A673 (cell line): ENCODE results near the gene OR56A3. TPM values are rescaled to one million over a fixed set of nuclear protein-coding genes. Genes with fewer than 3 reads are reported as not detected.

ENCODE experiments used
- BruUV-seq: library from RNA; stranded (reverse); fragments of 400-500 nt; replicated peaks from 2 replicates; lab custom pipeline; 2021; lab: Mats Ljungman, UMichigan
- CTCF ChIA-PET: fragments of 300-600 bp; sonication (Branson Sonifier 250); formaldehyde crosslinking; loops from one replicate; lab custom pipeline; 2022; ENCODE audit warnings: antibody characterized with exemption; lab: Charles Lee
- POLR2A ChIA-PET: fragments of 300-600 bp; sonication (Branson Sonifier 250); formaldehyde crosslinking; loops from one replicate; lab custom pipeline; 2022; ENCODE audit warnings: antibody characterized with exemption; ENCODE audit not compliant: low non-redundant PET; lab: Charles Lee
- DNase-seq: peaks from one replicate; pipeline ENCODE4 v3.0.0-alpha.2; 2015; ENCODE audit warnings: low spot score
- H3K27ac ChIP-seq: fragments of 200-600 bp; sonication (generic); 2 replicates; pipeline ENCODE4 v1.5.1; 2016; ENCODE audit warnings: mixed run types, low read depth, mild to moderate bottlenecking, mixed read lengths, antibody characterized with exemption, low read length; ENCODE audit not compliant: poor library complexity, severe bottlenecking
- H3K27me3 ChIP-seq: fragments of 200-600 bp; sonication (generic); replicated peaks from 2 replicates; pipeline ENCODE4 v1.6.1; 2017; ENCODE audit warnings: mixed run types, low read depth, mild to moderate bottlenecking, mixed read lengths, antibody characterized with exemption, low read length; ENCODE audit not compliant: insufficient read depth, poor library complexity
- H3K36me3 ChIP-seq: fragments of 200-600 bp; sonication (generic); 2 replicates; pipeline ENCODE4 v1.6.1; 2016; ENCODE audit warnings: mixed run types, mild to moderate bottlenecking, mixed read lengths, antibody characterized with exemption, low read length; ENCODE audit not compliant: insufficient read depth, poor library complexity, severe bottlenecking
- H3K4me1 ChIP-seq: fragments of 200-600 bp; sonication (generic); 2 replicates; pipeline ENCODE4 v1.6.1; 2017; ENCODE audit warnings: mixed run types, mild to moderate bottlenecking, mixed read lengths, antibody characterized with exemption, low read length; ENCODE audit not compliant: insufficient read depth, poor library complexity, severe bottlenecking
- H3K4me3 ChIP-seq: fragments of 200-600 bp; sonication (generic); 2 replicates; pipeline ENCODE4 v1.5.1; 2016; ENCODE audit warnings: low read depth, mixed run types, mild to moderate bottlenecking, mixed read lengths, low read length; ENCODE audit not compliant: poor library complexity, severe bottlenecking
- H3K9me3 ChIP-seq: fragments of 200-600 bp; sonication (generic); 2 replicates; pipeline ENCODE4 v1.6.1; 2016; ENCODE audit warnings: mixed run types, low read depth, mild to moderate bottlenecking, mixed read lengths, antibody characterized with exemption, low read length; ENCODE audit not compliant: poor library complexity, severe bottlenecking
- CTCF ChIP-seq: fragments of 300-800, 200-600 bp; sonication (generic); conservative IDR thresholded peaks from 2 replicates; pipeline ENCODE4 v1.5.1; 2017; ENCODE audit warnings: low read depth, mild to moderate bottlenecking, antibody characterized with exemption, low read length, moderate library complexity, mixed read lengths
- EZH2 ChIP-seq: fragments of 200-600 bp; sonication (generic); IDR thresholded peaks from 2 replicates; pipeline ENCODE4 v1.6.1; 2017; ENCODE audit warnings: borderline replicate concordance, low read depth, mild to moderate bottlenecking, mixed read lengths, antibody characterized with exemption, low read length; ENCODE audit not compliant: poor library complexity, severe bottlenecking
- intact Hi-C: fragments of 100-400 bp; cut with micrococcal nuclease; formaldehyde crosslinking; loops from one replicate; pipeline ENCODE4 v1.10.0; 2022; ENCODE audit not compliant: unreplicated experiment
- total RNA-seq: library from RNA; stranded (reverse); gene quantifications from 2 replicates; pipeline ENCODE4 v1.2.3, GENCODE V29; 2021

Gene OR56A3
- total RNA-seq, 1 experiment from 2014 or later, result not detected

- intact Hi-C loops, result no loop called here
- ChIA-PET CTCF (no interaction called here), POLR2A (no interaction called here)
- Histone ChIP-seq H3K27ac (no peak overlapping the region), H3K4me1 (no peaks in the 10 kb centered on the region), H3K4me3 (no peak overlapping the region), H3K27me3 (no peaks in the 10 kb centered on the region), H3K9me3 (no peaks in the 10 kb centered on the region), H3K36me3 (no peaks in the 10 kb centered on the region)
- TF ChIP-seq CTCF (no peak), EZH2 (no peak)
- no TSS peak for BruUV-seq
- no peak for DNase-seq
These were observed 12.3 kb upstream of the OR56A3 start for GRCh38 chr11:5929571-5930368.

DNA sequence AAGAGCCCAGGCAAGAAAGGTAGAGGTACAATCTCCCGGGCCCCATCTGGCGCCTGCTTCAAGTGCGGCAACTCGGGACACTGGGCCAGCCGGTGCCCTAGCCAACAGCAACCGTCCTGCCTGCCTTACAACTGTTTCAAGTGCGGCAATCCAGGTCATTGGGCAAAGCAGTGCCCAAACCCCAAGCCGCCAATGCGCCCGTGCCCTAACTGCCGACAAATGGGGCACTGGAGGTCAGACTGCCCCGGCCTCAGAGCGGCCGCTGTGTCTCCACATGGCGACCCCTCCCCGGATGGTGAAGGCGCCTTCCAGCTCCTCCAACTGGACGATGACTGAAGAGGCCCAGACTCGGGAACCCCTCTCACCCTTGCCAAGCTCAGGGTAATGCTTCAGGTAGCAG is 11.4 kb upstream of the OR56A3 start:
- POLR2A ChIA-PET, result no interaction called here

DNA sequence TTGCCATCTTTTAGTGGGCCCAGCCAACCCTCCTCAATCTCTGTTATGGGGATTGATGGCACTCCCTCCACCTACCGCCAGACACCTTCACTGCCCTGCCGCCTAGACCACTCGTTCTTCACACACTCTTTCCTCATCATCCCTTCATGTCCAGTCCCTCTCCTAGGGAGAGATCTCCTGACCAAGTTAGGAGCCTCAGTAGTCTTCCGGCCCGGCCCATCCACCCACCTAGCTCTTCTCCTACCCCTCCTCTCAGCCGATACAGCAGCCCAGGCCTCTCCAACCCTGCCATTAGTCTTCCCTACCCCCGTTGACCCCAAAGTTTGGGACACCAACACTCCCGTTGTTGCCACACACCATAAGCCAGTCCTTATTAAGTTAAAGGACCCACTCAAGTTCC is 11.0 kb upstream of the OR56A3 start:
- DNase-seq, result no peak
- TF ChIP-seq EZH2, result no peak
- no peak for TF ChIP-seq CTCF
- Histone ChIP-seq H3K4me3 (no peak overlapping the region), H3K27me3 (no peaks in the 10 kb centered on the region), H3K4me1 (no peaks in the 10 kb centered on the region), H3K9me3 (no peaks in the 10 kb centered on the region), H3K27ac (no peak overlapping the region), H3K36me3 (no peaks in the 10 kb centered on the region)
- intact Hi-C loops, result no loop called here
- BruUV-seq, result no TSS peak
- POLR2A ChIA-PET, result no interaction called here
- CTCF ChIA-PET, result no interaction called here

More for the DNA sequence above, 11.4 kb upstream of the OR56A3 start:
- Histone ChIP-seq H3K27me3 (no peaks in the 10 kb centered on the region), H3K36me3 (no peaks in the 10 kb centered on the region), H3K9me3 (no peaks in the 10 kb centered on the region), H3K27ac (no peak overlapping the region), H3K4me1 (no peaks in the 10 kb centered on the region), H3K4me3 (no peak overlapping the region)
- TF ChIP-seq CTCF (no peak), EZH2 (no peak)
- no TSS peak for BruUV-seq
- intact Hi-C loops, result no loop called here
- DNase-seq, result no peak
- CTCF ChIA-PET, result no interaction called here
